ENCODE data around the gene GADL1.

The GADL1 gene

DNA sequence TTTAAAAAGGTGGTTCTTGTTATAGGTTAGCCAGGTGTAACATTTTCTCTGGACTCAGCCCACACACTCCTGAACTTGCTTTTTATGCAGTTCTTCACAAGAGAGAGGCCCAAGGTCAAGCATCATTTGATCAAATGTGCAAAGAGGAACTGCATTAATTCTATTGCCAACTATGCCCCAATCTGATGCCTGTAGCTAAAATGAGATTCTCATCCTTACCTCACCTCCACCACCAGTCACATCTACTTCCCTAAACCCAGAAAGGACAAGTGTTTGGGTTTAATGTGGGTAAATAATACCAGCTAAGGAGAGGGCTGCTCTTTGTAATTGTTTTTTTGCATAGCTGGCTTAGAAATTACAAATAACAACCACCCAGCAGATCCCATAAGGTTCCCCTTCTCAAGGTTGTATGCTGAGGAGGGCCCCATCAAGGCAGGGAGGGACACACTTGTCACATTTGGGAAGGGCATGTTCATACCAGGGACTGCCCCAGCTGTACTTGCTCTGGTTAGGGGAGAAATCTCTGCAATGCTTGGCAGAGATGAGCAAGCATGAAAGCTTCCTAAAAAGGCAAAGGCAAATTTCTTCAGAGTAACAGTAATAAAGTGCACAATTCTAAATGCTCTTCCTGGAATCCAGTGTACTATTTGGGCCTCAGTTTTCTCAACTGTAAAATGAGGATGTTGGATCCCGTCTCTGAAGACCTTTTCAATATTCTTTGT lies 211.9 kb downstream of the GADL1 start:
- TF ChIP-seq, protein P1, sequence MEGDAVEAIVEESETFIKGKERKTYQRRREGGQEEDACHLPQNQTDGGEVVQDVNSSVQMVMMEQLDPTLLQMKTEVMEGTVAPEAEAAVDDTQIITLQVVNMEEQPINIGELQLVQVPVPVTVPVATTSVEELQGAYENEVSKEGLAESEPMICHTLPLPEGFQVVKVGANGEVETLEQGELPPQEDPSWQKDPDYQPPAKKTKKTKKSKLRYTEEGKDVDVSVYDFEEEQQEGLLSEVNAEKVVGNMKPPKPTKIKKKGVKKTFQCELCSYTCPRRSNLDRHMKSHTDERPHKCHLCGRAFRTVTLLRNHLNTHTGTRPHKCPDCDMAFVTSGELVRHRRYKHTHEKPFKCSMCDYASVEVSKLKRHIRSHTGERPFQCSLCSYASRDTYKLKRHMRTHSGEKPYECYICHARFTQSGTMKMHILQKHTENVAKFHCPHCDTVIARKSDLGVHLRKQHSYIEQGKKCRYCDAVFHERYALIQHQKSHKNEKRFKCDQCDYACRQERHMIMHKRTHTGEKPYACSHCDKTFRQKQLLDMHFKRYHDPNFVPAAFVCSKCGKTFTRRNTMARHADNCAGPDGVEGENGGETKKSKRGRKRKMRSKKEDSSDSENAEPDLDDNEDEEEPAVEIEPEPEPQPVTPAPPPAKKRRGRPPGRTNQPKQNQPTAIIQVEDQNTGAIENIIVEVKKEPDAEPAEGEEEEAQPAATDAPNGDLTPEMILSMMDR (IDR thresholded peaks at IDR 0.05; ENCODE audit: insufficient read depth, low read length, poor library complexity, severe bottlenecking) = no peak
- Histone ChIP-seq H3F3A (ENCODE audit: insufficient read depth) (no peaks in the 10 kb centered on the region), H3K36me3 (ENCODE audit: low read length) (peaks cover 4% of the 10 kb centered on the region; the same call in 1 of the 2 replicates), H3K4me2 (ENCODE audit: low read depth, low read length, poor library complexity, severe bottlenecking) (no peak overlapping the region), H3K9me2 (replicated peaks; ENCODE audit: insufficient read depth, low read length) (no peaks in the 10 kb centered on the region), H3K27me3 (ENCODE audit: low read length) (no peaks in the 10 kb centered on the region), H4K20me1 (ENCODE audit: low read depth, low read length) (no peaks in the 10 kb centered on the region), H3K9ac (ENCODE audit: low read length) (no peak overlapping the region), H3K79me2 (ENCODE audit: insufficient read depth, low read length) (no peaks in the 10 kb centered on the region), H3K9me3 (ENCODE audit: insufficient read depth, low read length) (no peaks in the 10 kb centered on the region), H3K27ac (ENCODE audit: low read depth, low read length) (no peak overlapping the region), H3K4me3 (ENCODE audit: insufficient read depth, low read length, poor library complexity, severe bottlenecking) (no peak overlapping the region), H2AFZ (ENCODE audit: low read depth, low read length, severe bottlenecking) (no peak overlapping the region)

DNA sequence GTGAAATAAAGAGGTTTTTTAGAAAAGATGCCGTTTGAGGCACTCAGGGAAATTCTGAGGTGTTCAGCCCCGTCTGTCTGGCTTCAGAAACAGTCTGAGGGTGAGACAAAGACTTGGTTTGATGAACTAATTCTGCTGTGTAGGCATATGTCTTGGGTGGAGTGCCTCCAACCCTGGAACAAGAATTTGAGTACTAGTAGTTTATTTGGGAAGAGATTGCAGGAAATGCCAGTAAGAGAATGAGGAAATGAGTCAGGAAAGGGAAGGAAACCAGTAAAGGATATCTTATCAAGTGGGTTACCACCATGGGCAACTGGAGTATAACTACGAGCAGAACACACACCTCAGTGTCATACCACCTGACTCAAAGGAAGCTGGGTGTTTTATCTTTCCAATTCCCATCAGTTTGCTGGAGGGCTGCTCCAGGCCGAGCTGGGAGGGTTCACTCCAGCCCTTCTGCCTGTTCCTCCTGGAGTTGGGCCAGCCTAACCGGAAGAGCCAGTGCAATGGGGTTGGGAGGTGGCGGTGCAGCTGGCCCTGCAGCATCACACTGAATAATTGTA lies 212.7 kb downstream of the GADL1 start:
- Histone ChIP-seq H3K27ac (ENCODE audit: low read depth, low read length) (no peak overlapping the region), H4K20me1 (ENCODE audit: low read depth, low read length) (no peaks in the 10 kb centered on the region), H3K4me3 (ENCODE audit: insufficient read depth, low read length, poor library complexity, severe bottlenecking) (no peak overlapping the region), H2AFZ (ENCODE audit: low read depth, low read length, severe bottlenecking) (no peak overlapping the region), H3K4me2 (ENCODE audit: low read depth, low read length, poor library complexity, severe bottlenecking) (no peak overlapping the region), H3K79me2 (ENCODE audit: insufficient read depth, low read length) (no peaks in the 10 kb centered on the region), H3K9me3 (ENCODE audit: insufficient read depth, low read length) (no peaks in the 10 kb centered on the region), H3K9ac (ENCODE audit: low read length) (no peak overlapping the region), H3K9me2 (replicated peaks; ENCODE audit: insufficient read depth, low read length) (no peaks in the 10 kb centered on the region), H3K36me3 (ENCODE audit: low read length) (peaks cover 6% of the 10 kb centered on the region; the same call in 1 of the 2 replicates), H3K27me3 (ENCODE audit: low read length) (no peaks in the 10 kb centered on the region), H3F3A (ENCODE audit: insufficient read depth) (no peaks in the 10 kb centered on the region)
- TF ChIP-seq, protein P1 (IDR thresholded peaks at IDR 0.05; ENCODE audit: insufficient read depth, low read length, poor library complexity, severe bottlenecking) = no peak
- no peak for TF ChIP-seq EZH2phosphoT487 (conservative IDR thresholded peaks at IDR 0.05; ENCODE audit: low read length)

DNA sequence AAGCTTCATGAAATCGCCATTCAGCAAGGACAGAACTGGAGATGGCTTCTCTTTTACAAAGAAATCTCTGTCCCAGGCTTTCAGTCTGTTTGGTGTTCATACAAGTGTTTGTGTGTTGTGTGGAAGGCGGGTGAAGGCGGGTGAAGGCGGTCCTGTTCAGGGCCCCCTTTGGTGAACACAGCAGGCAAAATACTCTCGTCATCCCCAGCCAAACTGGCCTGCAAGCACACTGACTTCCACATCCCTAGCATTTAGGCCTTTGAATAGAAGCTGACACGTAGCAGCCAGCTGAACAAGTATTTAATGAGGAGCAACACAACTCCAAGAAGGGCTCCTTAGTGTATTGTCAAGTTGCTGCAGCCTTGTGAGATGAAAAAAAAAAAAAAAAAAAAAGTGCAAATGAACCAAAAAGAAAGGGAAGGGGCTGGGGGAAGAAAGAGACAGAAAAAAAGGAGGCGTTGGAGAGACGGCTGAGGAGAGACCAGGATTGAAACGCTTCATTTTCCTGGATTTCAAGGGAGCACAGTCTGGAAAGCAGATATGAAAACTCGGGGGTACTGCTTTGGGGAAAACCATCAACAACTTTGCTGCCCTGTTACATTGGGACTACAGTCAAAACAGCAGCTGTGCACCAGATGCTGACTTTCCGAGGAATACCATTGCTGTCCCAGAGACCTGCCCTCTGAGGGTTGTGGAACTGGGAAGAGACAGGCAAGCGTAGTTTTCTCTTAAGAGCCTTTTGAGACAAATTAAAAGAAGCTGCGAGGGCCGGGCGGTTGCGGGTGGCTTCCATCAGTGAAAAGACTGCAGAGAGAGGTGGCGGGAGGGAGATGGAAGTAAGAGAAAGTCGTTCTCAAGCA lies 213.4 kb downstream of the GADL1 start:
- no peak overlapping the region for H3K4me3 ChIP-seq (ENCODE audit: insufficient read depth, low read length, poor library complexity, severe bottlenecking)
- no peak overlapping the region for H3K9ac ChIP-seq (ENCODE audit: low read length)
- H3K27ac ChIP-seq (ENCODE audit: low read depth, low read length) = no peak overlapping the region
- no peaks in the 10 kb centered on the region for H3K27me3 ChIP-seq (ENCODE audit: low read length)
- peaks cover 12% of the 10 kb centered on the region for H3K36me3 ChIP-seq (ENCODE audit: low read length)
- H3K9me2 ChIP-seq (replicated peaks; ENCODE audit: insufficient read depth, low read length) = no peaks in the 10 kb centered on the region
- TF ChIP-seq, protein P1 (IDR thresholded peaks at IDR 0.05; ENCODE audit: insufficient read depth, low read length, poor library complexity, severe bottlenecking) = no peak
- no peak for TF ChIP-seq EZH2phosphoT487 (conservative IDR thresholded peaks at IDR 0.05; ENCODE audit: low read length)
- no peaks in the 10 kb centered on the region for H4K20me1 ChIP-seq (ENCODE audit: low read depth, low read length)
- H2AFZ ChIP-seq (ENCODE audit: low read depth, low read length, severe bottlenecking) = no peak overlapping the region
- no peaks in the 10 kb centered on the region for H3K79me2 ChIP-seq (ENCODE audit: insufficient read depth, low read length)
- no peaks in the 10 kb centered on the region for H3F3A ChIP-seq (ENCODE audit: insufficient read depth)
- no peaks in the 10 kb centered on the region for H3K9me3 ChIP-seq (ENCODE audit: insufficient read depth, low read length)
- H3K4me2 ChIP-seq (ENCODE audit: low read depth, low read length, poor library complexity, severe bottlenecking) = no peak overlapping the region
